Lower lobe of right lung (tissue), 2 donors: ENCODE results near the gene NRXN3. TPM values are rescaled to one million over a fixed set of nuclear protein-coding genes. Genes with fewer than 3 reads are reported as not detected.

Source experiments
- ATAC-seq, 2 donors: fragments of 200-7000 bp; cut with Tn5 transposase; one replicate each; pipeline ENCODE4 v1.9.1; 2020 to 2022; ENCODE audit warnings: mild to moderate bottlenecking in 2 of 2, moderate library complexity in 2 of 2
- DNase-seq: peaks from one replicate; pipeline ENCODE4 v3.0.0-alpha.2; 2020
- H3K27ac ChIP-seq: fragments of 200-600 bp; one replicate; pipeline ENCODE4 v1.8.0; 2022
- H3K27me3 ChIP-seq: fragments of 200-600 bp; one replicate; pipeline ENCODE4 v1.8.0; 2022; ENCODE audit warnings: low read depth
- H3K36me3 ChIP-seq: fragments of 200-600 bp; one replicate; pipeline ENCODE4 v1.8.0; 2022; ENCODE audit warnings: mild to moderate bottlenecking
- H3K4me1 ChIP-seq: fragments of 200-600 bp; one replicate; pipeline ENCODE4 v1.8.0; 2022
- H3K4me3 ChIP-seq: fragments of 200-600 bp; one replicate; pipeline ENCODE4 v1.8.0; 2022; ENCODE audit warnings: mild to moderate bottlenecking
- H3K9me3 ChIP-seq: fragments of 200-600 bp; one replicate; pipeline ENCODE4 v1.8.0; 2022
- CTCF ChIP-seq: fragments of 200-600 bp; IDR thresholded peaks from one replicate; pipeline ENCODE4 v1.8.0; 2022; ENCODE audit warnings: antibody characterized with exemption, mild to moderate bottlenecking
- intact Hi-C: fragments of 100-400 bp; cut with DNase I; formaldehyde crosslinking; loops from one replicate; pipeline ENCODE4 v1.11.0; 2022
- total RNA-seq: library from RNA; stranded (reverse); fragmentation: NEBNext Ultra II Directional; extraction: Animal tissue kit (Norgen Biotek cat#: 25700); gene quantifications from one replicate; pipeline ENCODE4 v1.2.1, GENCODE V29; 2021
- donor health status: DM: no; HTN: yes; CAD: no; lungs with severe emphysema.

Gene NRXN3
- total RNA-seq, 1 donor from 2014 or later: 9.0 TPM

DNA sequence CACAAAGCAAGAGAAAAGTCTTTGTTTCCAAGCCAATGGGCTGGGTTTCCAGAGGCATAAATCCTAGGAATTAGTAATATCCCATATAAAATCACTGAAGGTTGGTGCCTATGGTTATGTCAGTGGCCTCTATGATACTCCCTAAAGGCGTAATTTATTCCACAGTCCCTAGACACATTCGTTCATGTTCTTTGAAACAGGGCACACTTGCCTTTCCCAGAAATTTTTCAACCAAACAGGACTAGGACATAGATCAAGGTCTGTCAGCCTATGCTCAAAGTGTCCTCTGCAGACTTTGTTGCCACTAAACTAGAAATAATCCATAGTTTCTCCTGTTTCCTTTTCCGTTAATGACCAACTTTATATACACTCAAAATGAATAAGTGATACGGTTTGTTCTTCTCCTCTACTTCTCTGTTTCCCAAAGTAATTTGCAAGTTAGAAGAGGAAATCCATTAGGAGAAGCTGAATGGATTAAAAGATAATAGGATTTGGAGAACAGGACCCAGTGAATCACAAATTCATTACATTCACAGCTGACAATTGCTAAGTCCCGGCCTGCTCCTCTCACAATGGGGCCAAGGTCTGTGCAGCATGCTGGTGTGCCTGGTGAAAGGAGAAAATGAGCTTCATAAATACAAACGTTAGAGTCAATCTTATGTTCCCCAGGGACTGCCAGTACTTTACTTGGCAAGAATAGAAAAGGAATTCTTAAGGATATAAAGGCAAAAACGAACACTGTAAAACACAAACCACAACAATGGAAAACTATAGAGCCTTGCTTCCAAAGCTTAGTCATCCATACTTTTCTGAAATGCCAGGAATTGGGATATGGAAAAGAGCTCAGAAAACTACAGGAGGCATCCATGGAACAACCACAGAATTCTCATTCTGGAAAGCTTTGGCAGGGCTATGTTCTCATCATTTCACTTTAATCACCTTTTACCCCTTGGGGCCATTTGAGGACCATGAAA, 966.2 kb downstream of the NRXN3 start:
- ATAC-seq (no peak), DNase-seq (no peak)
- no peaks in the 10 kb centered on the region for H3K9me3 ChIP-seq
- no peaks in the 10 kb centered on the region for H3K27me3 ChIP-seq
- no peaks in the 10 kb centered on the region for H3K36me3 ChIP-seq
- intact Hi-C loops: no loop called here
- H3K4me3 ChIP-seq: no peak overlapping the region
- TF ChIP-seq CTCF: no peak
- H3K27ac ChIP-seq: no peak overlapping the region
- no peaks in the 10 kb centered on the region for H3K4me1 ChIP-seq

GRCh38 chr14:79137045-79137430, 966.9 kb downstream of the NRXN3 start:
- intact Hi-C loops: no loop called here
- no peak for TF ChIP-seq CTCF
- ATAC-seq: no peak

DNA sequence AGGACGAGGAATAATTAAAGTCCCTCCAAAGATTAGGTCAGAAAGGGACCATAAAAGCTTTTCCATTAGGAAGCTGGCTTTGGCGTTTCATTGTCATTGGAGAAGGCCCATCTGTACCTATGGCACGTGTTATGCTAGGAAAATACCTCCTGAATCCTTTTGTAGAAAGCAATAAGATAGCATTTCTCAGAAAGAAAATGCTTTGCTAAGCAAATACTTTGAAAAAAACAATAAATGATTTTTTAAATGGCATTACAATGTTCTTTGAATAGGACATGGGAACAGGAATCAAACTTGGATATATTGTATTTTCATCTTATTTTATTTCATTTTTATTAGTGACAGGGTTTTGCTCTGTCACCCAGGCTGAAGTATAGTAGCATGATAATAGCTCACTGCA, 967.7 kb downstream of the NRXN3 start:
- H3K4me3 ChIP-seq: no peak overlapping the region
- H3K9me3 ChIP-seq: no peaks in the 10 kb centered on the region
- no peak for TF ChIP-seq CTCF
- DNase-seq (no peak), ATAC-seq (no peak)
- H3K27me3 ChIP-seq: no peaks in the 10 kb centered on the region
- H3K36me3 ChIP-seq: no peaks in the 10 kb centered on the region
- no peak overlapping the region for H3K27ac ChIP-seq
- H3K4me1 ChIP-seq: no peaks in the 10 kb centered on the region
- intact Hi-C loops: no loop called here

More at GRCh38 chr14:79137045-79137430, 966.9 kb downstream of the NRXN3 start:
- H3K27ac ChIP-seq: no peak overlapping the region
- no peaks in the 10 kb centered on the region for H3K36me3 ChIP-seq
- DNase-seq: no peak
- no peaks in the 10 kb centered on the region for H3K9me3 ChIP-seq
- H3K4me1 ChIP-seq: no peaks in the 10 kb centered on the region
- H3K4me3 ChIP-seq: no peak overlapping the region
- H3K27me3 ChIP-seq: no peaks in the 10 kb centered on the region

GRCh38 chr14:79144896-79145295, 974.7 kb downstream of the NRXN3 start:
- H3K4me3 ChIP-seq: no peak overlapping the region
- no peaks in the 10 kb centered on the region for H3K9me3 ChIP-seq
- no peaks in the 10 kb centered on the region for H3K36me3 ChIP-seq
- no peak overlapping the region for H3K27ac ChIP-seq
- H3K4me1 ChIP-seq: no peaks in the 10 kb centered on the region
- DNase-seq (no peak), ATAC-seq (no peak)
- intact Hi-C loops: no loop called here
- TF ChIP-seq CTCF: no peak
- H3K27me3 ChIP-seq: no peaks in the 10 kb centered on the region

DNA sequence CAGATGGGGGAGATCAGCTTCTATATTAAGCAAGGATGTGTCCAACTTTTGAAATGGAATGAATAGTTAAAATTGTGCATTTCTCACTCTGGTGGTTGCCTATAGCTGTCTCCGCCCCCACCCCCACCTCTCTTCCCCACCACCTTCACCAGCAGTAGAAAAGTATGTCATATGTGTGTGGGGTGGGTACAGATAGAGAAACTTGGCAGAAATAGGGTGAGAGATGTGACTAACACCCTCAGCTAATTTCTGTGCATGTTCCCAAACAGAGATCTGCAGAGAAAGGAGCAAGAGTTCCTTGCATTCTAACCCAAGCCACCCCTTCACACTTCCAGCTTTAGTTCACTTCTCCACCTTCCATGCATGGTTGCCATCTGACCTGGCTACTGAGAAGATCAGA, 980.1 kb downstream of the NRXN3 start:
- DNase-seq: no peak
- intact Hi-C loops: no loop called here
- ATAC-seq: no peak
- Histone ChIP-seq H3K27me3 (no peaks in the 10 kb centered on the region), H3K36me3 (no peaks in the 10 kb centered on the region), H3K27ac (no peak overlapping the region), H3K4me3 (no peak overlapping the region), H3K4me1 (no peaks in the 10 kb centered on the region), H3K9me3 (no peaks in the 10 kb centered on the region)
- no peak for TF ChIP-seq CTCF
